Activated CD4-positive, CD25-positive, alpha-beta regulatory T cell treated with anti-CD3 and anti-CD28 coated beads, Interleukin-2, amount 50 U/mL, for 24 hours (primary cell): Measurements from ENCODE around the gene MCEE.
A peak's percentile ranks its signal among the peaks of the same experiment; 100 is the strongest.
"Not testable (repeated sequence)": the region's sequence is repeated elsewhere in the genome, so short reads cannot be mapped to it uniquely, and the experiment has no call there.

ENCODE experiments used
- ATAC-seq, 2 donors: fragments of 150-1000 bp; cut with Tn5 transposase; one replicate each; pipeline ENCODE4 v1.10.0; 2021; ENCODE audit warnings: mild to moderate bottlenecking in 1 of 2, moderate library complexity in 1 of 2

MCEE gene

GRCh38 chr2:71130152-71130904 lies at the start of gene MCEE, which contains the start of gene MPHOSPH10:
TSS of gene MCEE (minus strand) at chr2:71130229. CDS start at chr2:71130219, 10 bp downstream.
TSS of gene MPHOSPH10 (plus strand) at chr2:71130634. CDS start at chr2:71130666, 32 bp downstream.
- peak; percentile 95 to 96 for ATAC-seq

GRCh38 chr2:71178836-71179235 lies 48.8 kb upstream of the MCEE start:
- ATAC-seq: not testable (repeated sequence)

GRCh38 chr2:71174207-71174606 lies 44.2 kb upstream of the MCEE start:
- no peak for ATAC-seq

GRCh38 chr2:71173096-71173495 lies 43.1 kb upstream of the MCEE start:
- no peak for ATAC-seq

- no peak for ATAC-seq
Measured at GRCh38 chr2:71166812-71167211, 36.8 kb upstream of the MCEE start.

GRCh38 chr2:71157124-71157793 lies 27.2 kb upstream of the MCEE start:
- ATAC-seq: peak; percentile 63 to 71

GRCh38 chr2:71156573-71156972 lies 26.5 kb upstream of the MCEE start:
- no peak for ATAC-seq

GRCh38 chr2:71155846-71156245 lies 25.8 kb upstream of the MCEE start:
- no peak for ATAC-seq

GRCh38 chr2:71154798-71155197 lies 24.8 kb upstream of the MCEE start:
- ATAC-seq: peak; percentile 44 to 48

GRCh38 chr2:71154279-71154678 lies 24.2 kb upstream of the MCEE start:
- ATAC-seq: no peak

GRCh38 chr2:71153585-71154224 lies 23.7 kb upstream of the MCEE start:
- no peak for ATAC-seq

DNA sequence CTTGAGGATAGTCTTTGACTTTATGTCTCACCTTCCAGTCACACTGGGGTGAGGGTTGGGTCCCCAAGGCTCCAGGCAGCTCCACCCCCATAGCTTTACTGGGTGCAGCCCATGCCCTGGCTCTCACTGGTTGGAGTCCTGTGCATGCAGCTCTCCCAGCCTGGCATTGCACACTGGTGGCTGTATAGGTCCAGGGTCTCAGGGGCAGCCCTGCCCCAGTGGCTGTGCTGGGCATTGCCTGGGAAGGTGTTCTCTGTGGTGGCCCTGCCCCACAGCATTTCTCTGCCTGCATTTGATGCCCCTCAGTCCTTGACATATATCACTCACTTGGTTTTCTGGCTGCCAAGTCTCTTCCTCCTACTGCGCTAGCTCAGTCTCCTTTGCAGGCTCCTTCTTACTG lies 21.6 kb upstream of the MCEE start:
- ATAC-seq: no peak

DNA sequence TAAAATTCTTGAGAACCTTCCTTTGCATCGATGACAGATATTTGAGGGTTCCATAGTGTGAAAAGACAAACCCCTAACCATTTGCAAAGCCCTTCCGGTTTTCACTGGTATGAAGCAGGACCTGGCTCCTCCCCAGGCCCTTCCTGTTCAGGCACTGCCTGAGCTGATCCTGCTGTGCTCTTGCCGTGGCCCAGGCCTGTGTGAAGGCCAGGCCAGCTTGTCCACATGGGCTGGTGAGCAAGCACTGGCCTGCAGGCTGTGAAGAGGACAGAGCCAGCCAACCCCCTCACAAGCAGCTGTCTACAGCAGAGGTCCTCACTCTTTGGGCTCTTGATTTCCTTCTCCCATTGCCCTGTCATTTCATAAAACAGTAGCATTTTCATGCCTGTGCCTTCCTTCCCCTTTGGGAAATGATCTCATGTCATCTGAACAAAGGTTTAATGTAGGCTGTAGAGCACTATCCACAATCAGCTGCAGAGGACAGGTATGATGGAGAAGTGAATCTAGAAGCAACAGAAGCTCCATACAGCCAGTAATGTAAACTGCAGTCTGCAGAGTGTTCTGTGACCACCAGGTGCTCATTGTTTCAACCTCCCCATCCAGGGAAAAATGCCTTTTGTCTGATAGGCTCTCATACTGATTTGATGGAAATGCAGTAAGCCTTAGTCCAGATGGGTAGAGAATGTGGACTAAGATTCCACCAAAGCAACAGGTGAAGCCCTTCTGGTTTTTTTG lies 20.2 kb upstream of the MCEE start:
- no peak for ATAC-seq

DNA sequence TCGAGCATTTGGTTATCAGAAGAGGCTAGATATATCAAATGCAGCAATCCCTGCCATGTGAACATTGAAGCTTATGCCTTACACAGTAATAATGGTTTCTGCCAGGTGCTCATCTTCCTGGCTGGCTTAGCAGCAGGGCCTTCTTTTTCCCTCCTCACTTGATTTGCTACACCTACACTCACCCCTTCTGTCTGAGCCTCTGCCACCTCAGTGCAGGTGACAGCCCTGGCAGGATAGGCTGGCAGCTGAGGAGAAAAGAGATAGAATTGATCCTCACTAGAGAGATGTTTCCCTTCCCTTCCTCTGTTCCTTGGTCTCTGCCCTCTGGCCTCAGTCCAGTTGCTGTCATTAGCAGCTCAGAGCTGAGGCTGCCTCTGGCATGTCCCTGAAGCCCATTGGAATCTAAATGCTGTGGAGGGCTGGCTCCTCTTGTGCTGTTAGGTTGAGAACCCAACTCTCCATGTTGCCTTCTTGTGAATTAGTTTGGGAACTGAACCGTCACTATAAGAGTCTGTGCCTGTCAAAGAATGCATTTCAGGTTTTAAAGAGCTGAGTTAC lies 18.6 kb upstream of the MCEE start:
- no peak for ATAC-seq

- ATAC-seq: no peak
Measured at GRCh38 chr2:71143782-71144181, 13.8 kb upstream of the MCEE start.

DNA sequence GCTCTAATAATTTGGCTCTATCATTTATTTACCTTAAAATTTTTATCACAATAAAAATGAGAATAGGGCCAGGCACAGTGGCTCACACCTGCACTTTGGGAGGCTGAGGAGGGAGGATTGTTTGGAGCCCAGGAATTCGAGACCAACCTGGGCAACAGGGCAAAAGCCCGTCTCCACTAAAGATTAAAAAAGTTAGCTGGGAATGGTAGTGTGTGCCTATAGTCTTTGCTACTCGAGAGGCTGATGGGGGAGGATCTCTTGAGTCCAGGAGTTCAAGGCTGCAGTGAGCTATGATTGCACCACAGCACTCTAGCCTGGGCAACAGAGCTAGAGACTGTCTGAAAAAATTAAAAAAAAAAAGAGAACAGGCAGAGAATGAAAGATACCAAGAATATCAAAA lies 6.1 kb upstream of the MCEE start:
- ATAC-seq: no peak

GRCh38 chr2:71133603-71134002 lies 3.6 kb upstream of the MCEE start:
- no peak for ATAC-seq

DNA sequence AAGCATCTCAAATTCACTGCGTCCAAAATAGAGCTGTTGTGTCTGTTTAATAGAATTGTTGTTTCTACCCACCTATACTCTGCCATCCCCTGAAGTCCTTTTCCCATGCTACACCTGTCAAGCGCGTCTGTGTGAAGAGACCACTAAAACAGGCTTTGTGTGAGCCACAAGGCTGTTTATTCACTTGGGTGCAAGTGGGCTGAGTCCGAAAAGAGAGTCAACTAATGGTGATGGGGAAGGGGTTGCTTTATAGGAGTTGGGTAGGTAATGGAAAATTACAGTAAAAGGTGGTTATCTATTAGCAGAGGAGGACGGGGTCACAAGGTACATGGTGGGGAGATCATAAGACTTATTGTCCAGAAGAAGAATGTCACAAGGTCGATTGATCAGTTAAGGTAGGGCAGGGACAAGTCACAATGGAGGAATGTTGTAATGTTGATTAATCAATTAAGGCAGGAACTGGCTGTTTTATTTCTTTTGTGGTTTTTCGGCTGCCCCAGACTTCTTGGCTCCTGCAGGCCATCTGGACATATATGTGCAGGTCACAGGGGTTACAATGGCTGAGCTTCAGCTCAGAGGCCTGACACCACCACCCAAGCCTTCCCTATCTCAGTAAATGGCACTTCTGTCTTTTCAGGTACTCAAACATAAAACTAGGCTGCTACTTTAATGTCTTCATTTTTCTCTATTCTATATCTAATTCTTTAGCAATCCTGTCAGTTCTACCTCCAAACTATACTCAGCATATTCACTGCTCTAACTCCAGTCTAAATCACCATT lies 1.5 kb upstream of the MCEE start:
- not testable (repeated sequence) for ATAC-seq

GRCh38 chr2:71130905-71131244 lies 846 bp upstream of the MCEE start:
- peak in 1 of 2 donors; percentile 15 for ATAC-seq

GRCh38 chr2:71129902-71130151 lies 202 bp downstream of the MCEE start:
- peak; percentile 46 to 50 for ATAC-seq

- no peak for ATAC-seq
Measured at GRCh38 chr2:71129114-71129901, 721 bp downstream of the MCEE start.
